Measurements from ENCODE around the gene TDRD9.

TDRD9 gene

DNA sequence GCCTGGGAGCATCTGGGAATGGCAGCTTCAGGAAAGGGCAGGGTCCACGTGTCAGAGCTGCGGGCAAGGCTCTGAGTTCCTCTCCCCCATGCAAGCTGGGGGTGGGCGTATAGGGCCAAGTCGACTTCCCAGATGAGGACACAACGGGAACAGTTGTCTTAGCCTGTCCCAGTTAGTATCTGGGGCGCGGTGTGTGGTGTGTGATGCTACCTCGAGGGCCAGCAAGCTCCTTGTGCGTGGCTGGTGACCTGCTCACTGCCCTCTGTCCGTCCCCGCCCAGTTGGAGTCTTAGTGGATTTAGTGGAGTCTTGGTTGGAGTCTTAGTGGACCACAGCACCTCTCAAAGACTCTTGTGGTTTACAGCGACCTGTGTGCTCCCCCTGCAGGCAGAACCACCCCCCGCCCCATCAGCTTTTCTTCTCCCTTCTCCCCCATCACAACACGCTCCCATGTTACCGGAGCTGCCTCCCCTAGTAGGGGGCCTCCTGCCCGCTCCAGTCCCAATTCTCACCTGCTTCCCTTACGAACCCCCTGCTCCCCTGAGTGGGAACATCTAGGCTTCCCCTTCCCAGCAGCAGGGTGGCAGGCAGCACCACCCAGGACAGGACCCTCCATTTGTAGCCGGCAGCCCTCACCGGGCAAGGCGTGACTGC is 165.9 kb downstream of the TDRD9 start:
- DNase-seq, result no peak

DNA sequence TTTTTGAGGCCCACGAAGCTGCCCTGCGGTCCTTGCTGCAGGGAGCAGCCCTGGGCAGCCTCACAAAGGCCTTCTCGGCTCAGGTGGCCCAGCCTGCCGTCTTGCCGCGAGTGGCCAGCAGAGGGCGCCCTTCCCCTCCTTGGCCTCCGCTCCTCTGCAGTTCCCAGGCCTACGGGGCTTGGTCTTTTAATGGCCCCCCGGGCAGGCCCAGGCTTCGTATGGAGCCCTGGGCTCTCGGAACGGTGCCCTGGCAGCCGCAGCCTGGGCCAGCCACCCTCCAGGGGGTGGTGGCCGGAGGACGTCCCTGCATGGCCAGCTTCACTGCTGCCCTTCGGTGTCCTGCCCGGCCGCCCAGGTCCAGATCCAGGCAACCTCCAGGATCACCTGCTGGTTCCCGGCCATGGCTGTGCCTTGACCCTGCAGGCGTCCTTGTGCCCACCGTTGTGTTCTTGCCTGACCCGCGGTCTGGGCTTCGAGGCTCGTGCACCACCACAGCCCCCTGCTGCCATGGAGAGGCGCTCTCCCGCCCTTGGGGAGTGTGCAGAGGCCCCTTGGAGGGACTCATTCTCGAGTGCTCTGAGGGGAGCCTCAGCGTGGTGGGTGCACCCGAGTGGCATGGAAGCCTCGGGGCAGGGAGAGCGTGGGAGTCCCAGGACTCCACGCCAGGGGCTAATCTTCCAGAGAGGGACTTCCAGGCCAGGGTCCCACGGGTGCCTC is 166.6 kb downstream of the TDRD9 start:
- peak; percentile 74 for DNase-seq

DNA sequence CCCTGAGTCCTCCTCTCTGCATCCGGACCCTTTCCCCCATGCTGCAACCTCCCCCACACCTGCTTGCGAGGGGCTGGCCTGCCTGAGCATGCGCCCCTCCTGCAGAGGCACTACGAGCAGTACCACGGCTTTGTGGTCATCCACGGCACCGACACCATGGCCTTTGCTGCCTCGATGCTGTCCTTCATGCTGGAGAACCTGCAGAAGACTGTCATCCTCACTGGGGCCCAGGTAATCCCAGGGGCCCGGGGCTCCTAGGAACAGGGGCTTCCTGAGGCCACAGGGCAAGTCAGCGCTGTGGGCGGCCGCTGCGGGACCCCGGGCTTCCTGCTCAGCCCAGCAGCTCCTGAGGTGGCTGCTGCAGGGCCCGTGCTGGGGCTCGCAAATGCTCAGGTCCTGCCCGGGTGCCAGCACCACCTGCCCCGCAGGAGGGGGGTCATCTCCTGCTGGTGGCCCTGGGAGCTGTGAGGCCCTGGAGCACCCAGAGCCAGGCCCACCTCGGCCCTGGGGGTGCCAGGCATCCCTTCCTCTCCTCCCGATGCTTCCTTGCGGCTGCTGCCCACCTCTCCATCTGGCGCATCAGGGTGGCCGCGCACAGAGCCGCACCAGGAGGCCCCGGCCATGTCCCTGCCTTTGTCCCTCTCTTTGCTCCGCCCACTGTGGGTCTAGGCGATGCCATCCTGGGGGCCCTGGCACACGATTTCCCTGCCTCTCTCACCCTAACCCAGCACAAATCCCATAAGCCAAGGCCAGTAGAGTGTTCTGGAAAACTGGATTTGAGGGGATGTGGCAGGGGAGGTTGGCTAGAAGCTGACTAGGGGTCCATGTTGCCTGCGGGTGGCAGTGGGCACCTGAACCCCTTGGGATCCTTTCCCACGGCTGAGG is 167.4 kb downstream of the TDRD9 start:
- DNase-seq, result no peak

DNA sequence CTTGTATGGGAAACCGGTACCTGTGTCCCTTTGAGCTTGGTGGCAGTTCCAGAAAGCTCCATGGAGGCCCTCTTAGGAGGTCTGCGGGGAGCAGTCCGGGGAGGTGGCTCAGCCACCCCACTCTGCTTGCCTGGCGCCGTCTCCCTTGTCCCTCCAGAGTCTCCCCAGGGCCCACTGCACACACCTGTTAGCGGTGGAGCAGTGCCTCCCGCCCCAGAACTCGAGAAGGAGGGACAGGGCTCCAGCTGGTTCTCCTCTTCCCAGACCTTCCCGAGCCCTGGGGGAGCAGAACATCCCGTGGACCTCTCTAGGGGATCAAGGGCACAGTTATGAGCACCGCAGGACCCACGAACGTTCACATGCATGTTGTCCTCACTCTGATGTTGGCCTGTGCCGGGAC is 168.1 kb downstream of the TDRD9 start:
- DNase-seq, result no peak

DNA sequence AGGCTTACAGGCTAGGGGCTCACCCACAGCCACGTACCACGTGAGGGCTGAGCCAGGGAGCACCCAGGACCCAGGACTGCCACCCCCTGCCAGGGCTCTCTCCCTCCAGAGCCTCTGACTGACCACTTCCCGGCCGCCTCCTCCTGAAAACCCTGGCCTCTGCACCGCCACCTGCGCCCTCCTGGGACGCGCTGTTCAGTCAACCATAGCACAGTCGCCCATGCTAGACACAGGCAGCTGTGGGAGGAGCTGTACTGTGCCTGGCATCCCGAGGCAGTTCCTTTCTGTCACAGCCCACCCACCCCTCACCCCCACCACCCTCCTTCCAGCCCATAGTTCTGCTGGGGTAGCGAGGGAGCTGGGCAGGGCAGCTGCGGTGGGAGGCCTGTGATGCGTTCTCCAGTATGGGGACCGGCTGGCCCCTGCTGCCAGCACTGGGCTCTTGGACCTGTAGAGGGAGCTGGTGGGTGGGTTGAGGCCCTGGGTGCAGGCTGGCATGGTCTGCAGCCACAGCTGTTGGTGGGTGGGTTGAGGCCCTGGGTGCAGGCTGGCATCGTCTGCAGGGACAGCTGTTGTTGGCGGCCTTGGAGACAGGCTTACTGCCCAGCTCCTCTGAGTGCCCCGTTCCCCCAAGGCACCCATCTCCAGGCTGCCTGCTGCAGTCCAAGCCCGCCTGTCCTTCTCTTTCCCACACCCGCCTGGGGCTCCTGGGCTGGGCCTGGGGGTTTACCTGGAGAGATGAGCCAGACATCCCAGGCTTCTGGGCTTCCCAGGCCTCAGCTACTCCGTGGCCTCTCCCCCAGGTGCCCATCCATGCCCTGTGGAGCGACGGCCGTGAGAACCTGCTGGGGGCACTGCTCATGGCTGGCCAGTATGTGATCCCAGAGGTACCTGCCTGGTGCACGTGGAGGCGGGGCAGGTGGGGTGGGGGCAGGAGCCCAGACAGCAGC is 168.8 kb downstream of the TDRD9 start:
- no peak for DNase-seq

DNA sequence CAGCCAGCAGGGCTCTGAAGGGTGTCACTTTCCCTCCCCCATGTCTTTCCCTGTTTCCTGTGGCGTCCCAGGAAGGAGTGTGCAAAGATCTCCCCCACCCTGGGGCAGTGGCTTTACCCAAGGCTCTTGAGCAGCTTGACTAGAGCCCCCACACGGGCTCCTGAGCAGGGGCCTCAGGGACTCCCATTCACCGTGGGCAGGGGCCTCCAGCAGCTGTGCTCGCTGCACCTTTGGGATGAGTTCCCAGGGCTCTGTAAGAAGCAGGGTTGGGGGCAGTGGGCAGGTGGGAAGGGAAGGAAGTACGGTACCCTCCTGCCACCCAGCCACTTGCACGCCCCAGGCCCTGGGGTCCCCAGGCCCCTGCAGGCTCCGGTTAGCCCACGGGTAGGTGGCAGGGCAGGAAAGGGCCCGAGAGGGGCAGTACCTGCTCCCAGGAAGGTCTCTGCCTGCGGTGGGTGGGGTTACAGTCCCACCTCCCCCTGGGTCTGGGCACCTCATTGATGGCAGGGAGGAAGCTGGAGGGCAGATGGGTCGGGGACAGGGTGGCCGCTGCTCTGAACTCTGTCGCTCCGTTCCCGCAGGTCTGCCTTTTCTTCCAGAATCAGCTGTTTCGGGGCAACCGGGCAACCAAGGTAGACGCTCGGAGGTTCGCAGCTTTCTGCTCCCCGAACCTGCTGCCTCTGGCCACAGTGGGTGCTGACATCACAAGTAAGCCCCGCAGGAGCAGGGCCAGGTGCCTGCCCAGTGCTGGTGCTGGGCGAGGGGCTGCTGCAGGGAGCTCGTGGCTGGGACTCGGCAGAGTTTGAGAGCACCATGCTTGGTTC is 170.2 kb downstream of the TDRD9 start:
- no peak for DNase-seq

DNA sequence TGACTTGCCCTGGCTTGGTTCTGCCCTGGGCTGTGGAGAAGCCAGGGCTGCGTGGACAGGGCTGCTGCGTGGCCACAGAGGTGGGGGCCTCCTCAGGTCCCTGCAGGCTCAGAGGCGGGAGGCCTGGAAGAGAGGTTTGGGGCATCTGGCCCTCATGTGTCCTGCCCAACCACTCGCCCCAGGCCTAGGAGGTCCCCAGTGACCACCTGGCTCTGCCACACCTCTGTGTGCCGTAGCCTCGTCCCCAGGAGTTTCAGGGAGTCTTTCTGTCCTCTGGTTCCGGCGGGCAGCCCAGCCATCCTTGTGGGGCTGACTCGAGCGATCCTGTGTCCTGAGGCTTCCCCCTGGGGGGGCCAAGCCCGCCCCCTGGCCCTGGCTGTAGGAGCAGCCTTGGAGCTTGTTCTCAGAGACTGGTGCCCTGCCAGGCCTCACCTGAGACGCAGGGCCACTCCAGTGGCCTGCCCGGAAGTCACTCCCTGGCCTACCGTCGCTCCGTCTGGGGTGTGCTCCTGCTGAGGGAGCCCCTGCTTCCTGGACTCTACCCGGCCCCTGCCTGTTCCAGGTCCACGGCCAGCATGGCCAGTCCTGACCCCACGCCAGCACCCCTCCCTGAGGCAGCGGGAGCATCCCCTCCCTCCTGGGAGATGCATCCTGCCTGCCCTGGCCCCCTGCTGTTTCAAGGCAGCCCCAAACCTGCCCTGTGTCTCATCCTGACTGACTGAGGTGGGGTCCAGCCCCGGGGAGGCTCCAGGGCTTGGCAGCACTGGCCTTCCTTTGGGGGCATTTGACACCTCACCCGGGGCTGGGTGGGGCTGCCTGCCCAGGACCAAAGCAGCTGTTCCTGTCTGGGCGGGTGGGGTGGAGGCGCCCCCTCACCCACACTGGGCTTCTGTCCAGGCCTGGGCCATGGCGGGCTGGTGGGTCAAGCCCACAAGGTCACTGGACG is 171.1 kb downstream of the TDRD9 start:
- DNase-seq, result no peak

DNA sequence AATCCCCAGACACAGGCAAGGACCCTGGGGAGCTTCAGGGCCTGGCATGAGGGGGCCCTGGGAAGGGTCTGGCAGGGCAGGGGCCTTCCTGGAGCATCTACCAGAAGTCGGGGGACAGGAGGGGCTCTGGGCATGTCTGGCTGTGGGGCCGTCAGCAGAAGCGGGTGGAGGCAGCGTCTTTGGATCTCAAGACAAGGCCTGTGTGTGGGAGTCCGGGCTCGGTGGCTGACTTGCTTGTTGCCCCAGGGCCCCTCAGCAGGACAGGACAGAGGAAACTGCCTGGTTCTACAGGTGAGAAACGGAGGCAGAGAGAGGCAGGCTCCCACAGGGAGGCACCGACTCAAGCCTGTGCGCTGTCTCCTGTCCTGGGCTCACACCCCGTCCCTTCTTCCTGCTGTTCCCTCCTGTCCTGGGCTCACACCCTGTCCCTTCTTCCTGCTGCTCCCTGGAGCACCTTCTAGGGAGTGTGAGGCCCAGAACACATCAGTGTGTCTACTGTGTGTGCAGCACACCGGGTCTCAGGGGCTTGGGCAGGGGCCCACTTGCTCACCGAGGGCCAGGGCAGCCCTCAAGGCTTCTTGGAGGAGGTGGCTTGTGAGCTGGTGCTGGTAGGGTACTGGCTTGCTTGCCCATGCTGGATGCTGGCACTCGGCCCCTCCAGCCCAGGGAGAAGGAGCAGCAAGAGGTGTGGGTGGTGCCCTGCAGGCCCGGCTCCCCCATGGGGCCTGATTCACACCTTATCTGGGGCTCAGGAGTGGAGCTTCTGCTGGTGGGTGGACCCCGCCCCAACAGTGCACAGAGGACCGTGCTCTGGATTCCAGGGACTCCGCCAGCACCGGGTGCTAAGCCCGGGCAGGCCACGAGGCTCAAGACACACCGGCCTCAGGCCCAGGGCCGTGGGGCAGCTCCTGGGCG is 172.2 kb downstream of the TDRD9 start:
- no peak for DNase-seq

DNA sequence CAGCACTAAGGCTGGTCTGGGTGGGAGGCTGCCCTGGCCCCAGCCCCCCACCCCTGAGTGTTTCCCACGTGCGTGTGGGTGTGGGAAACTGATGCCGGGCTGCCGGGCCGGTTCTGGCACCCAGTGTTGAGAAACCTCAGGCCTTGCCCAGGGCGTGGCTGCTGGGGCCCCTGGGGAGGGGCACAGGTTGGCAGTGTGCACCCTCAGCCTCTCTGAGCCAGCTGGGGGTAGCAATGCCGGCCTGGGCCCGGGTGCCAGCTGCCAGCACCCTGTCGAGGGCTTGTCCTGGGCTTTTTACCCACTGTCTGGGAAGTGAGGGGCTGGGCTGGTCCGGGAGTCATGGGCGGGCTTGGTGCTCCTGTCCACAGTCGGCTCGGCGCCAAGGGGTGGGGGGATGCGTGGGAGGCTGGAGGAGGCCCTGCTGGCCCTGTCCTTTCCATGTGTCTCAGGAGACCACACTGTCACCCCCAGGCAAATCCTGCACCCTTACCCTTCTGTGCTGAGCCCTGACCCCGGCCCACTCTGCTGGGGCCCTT is 172.9 kb downstream of the TDRD9 start:
- no peak for DNase-seq

DNA sequence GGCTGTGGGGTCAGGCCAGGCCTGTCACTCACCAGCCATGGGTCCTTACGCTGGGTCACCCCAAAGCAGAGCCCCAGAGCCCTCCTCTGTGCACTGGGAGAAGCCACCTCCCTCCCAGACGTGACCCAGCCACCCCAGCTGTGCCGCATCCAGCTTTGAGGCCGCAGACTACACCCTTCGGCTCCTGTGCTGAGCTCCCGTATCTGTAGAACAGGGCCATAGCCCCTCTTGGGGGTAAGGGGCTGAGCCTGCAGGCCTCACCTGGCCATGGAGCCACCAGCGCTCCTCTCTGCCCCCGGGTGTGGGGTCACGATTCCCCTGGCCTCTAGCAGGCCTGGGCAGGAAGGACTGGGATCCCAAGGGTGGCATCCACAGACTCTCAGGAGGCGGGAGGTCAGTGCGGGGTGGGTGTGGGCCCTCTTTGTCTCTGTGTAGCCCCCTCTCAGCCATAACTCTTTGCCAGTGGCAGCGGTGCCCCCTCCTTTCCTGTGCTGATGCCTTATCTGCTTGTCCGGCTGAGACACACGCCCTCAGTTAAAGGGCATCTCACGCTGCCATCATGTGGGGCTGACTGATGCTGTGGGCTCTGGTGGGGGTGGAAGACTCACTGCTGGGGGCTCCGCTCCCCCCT is 173.5 kb downstream of the TDRD9 start:
- DNase-seq, result no peak

Data from stimulated activated CD4-positive, alpha-beta T cell treated with anti-CD3 and anti-CD28 coated beads, Interleukin-1b, Interleukin-23, amount 100 ng/mL, for 48 hours (primary cell).